Measurements from ENCODE around the gene LILRA5. TPM values are rescaled to one million over a fixed set of nuclear protein-coding genes. Genes with fewer than 3 reads are reported as not detected.
"Not testable (repeated sequence)": the region's sequence is repeated elsewhere in the genome, so short reads cannot be mapped to it uniquely, and the experiment has no call there.

The LILRA5 gene
- total RNA-seq, 1 donor from 2014 or later, result 1.1 TPM

GRCh38 chr19:54273821-54274220 is 39.1 kb downstream of the LILRA5 start:
- no peak for DNase-seq (ENCODE audit: low spot score)

- DNase-seq (ENCODE audit: low spot score), result not testable (repeated sequence)
Measured at GRCh38 chr19:54272181-54272580, 40.8 kb downstream of the LILRA5 start.

- not testable (repeated sequence) for DNase-seq (ENCODE audit: low spot score)
Measured at GRCh38 chr19:54271587-54271986, 41.4 kb downstream of the LILRA5 start.

- DNase-seq (ENCODE audit: low spot score), result no peak
Measured at GRCh38 chr19:54271106-54271505, 41.9 kb downstream of the LILRA5 start.

- no peak for DNase-seq (ENCODE audit: low spot score)
Measured at GRCh38 chr19:54268936-54269335, 44.0 kb downstream of the LILRA5 start.

GRCh38 chr19:54266133-54266532 is 46.8 kb downstream of the LILRA5 start:
- DNase-seq (ENCODE audit: low spot score), result peak; percentile 83

- no peak for DNase-seq (ENCODE audit: low spot score)
Measured at GRCh38 chr19:54262470-54262869, 50.5 kb downstream of the LILRA5 start.

- DNase-seq (ENCODE audit: low spot score), result no peak
Measured at GRCh38 chr19:54262066-54262465, 50.9 kb downstream of the LILRA5 start.

GRCh38 chr19:54257116-54257480 is 55.9 kb downstream of the LILRA5 start, which contains the start of gene LILRB5:
Gene LILRB5, minus strand, starts transcription at chr19:54257273. Its CDS starts 80 bp downstream, at chr19:54257193.
- no peak for DNase-seq (ENCODE audit: low spot score)

Other genes starting within 250 kb of the LILRA5 start
- gene VSTM1, start 249.3 kb downstream of the LILRA5 start, total RNA-seq, result not detected
- gene TARM1, start 231.8 kb downstream of the LILRA5 start, total RNA-seq, result not detected
- 3.9 TPM for gene OSCAR, start 212.4 kb downstream of the LILRA5 start, total RNA-seq
- 177 TPM for gene NDUFA3, start 210.3 kb downstream of the LILRA5 start, total RNA-seq
- gene TFPT, start 197.5 kb downstream of the LILRA5 start, total RNA-seq, result 23.2 TPM
- 47.1 TPM for gene PRPF31, start 197.4 kb downstream of the LILRA5 start, total RNA-seq
- 54.2 TPM for gene CNOT3, start 175.4 kb downstream of the LILRA5 start, total RNA-seq
- 12.7 TPM for gene LENG1, start 153.4 kb downstream of the LILRA5 start, total RNA-seq
- gene TMC4, start 140.0 kb downstream of the LILRA5 start, total RNA-seq, result 198 TPM
- 263 TPM for gene MBOAT7, start 123.6 kb downstream of the LILRA5 start, total RNA-seq
- 62.6 TPM for gene TSEN34, start 121.9 kb downstream of the LILRA5 start, total RNA-seq
- gene RPS9, start 112.3 kb downstream of the LILRA5 start, total RNA-seq, result 1,008 TPM
- 3.1 TPM for gene LILRB3, start 90.2 kb downstream of the LILRA5 start, total RNA-seq
- 0.95 TPM for gene LILRA6, start 70.4 kb downstream of the LILRA5 start, total RNA-seq
- gene LILRB5, start 55.9 kb downstream of the LILRA5 start, total RNA-seq, result 6.5 TPM
- 3.3 TPM for gene LILRB2, start 32.1 kb downstream of the LILRA5 start, total RNA-seq
- 0.26 TPM for gene LILRA4, start 26.0 kb upstream of the LILRA5 start, total RNA-seq
- gene LAIR1, start 51.8 kb upstream of the LILRA5 start, total RNA-seq, result 36.1 TPM
- gene TTYH1, start 102.3 kb upstream of the LILRA5 start, total RNA-seq, result 2.7 TPM
- gene LENG8, start 136.0 kb upstream of the LILRA5 start, total RNA-seq, result 236 TPM
- 11.0 TPM for gene LENG9, start 150.6 kb upstream of the LILRA5 start, total RNA-seq
- 14.9 TPM for gene CDC42EP5, start 160.1 kb upstream of the LILRA5 start, total RNA-seq
- not detected for gene LAIR2, start 189.7 kb upstream of the LILRA5 start, total RNA-seq

Data from mucosa of gallbladder (tissue), 1 donor.